Common myeloid progenitor, CD34-positive (primary cell): Measurements from ENCODE around the gene PGLYRP3.

Experiments
- CTCF ChIA-PET: fragments of 350-600 bp; sonication (Branson Sonifier 250); formaldehyde crosslinking; loops from one replicate; lab custom pipeline; 2021; ENCODE audit warnings: antibody characterized with exemption; lab: Charles Lee
- POLR2A ChIA-PET: fragments of 350-600 bp; sonication (Branson Sonifier 250); formaldehyde crosslinking; loops from one replicate; lab custom pipeline; 2021; ENCODE audit warnings: antibody characterized with exemption; lab: Charles Lee
- DNase-seq, 3 donors: peaks; one replicate each; pipeline versions ENCODE4 v3.0.0 to v3.0.0-alpha.2; 2013
- H3K27ac ChIP-seq, 2 experiments: 1 replicate in 1 of 2; 2 replicates in 1 of 2; pipeline ENCODE4 v1.7.0; 2013; ENCODE audit warnings: inconsistent platforms in 2 of 2, low read length in 2 of 2, mild to moderate bottlenecking in 2 of 2, low read depth in 1 of 2, moderate library complexity in 1 of 2; ENCODE audit not compliant: severe bottlenecking in 2 of 2, insufficient read depth in 1 of 2, poor library complexity in 1 of 2
- H3K27me3 ChIP-seq, 5 experiments: replicated peaks in 2 of 5; 1 replicate in 3 of 5; 2 replicates in 2 of 5; pipeline versions ENCODE4 v1.6.1 to v1.7.0; 2013; ENCODE audit warnings: low read length in 4 of 5, mild to moderate bottlenecking in 2 of 5, moderate library complexity in 2 of 5, inconsistent platforms in 1 of 5; ENCODE audit not compliant: insufficient read depth in 5 of 5, control insufficient read depth in 4 of 5
- H3K36me3 ChIP-seq, 4 experiments: 1 replicate in 2 of 4; 2 replicates in 2 of 4; pipeline versions ENCODE4 v1.6.1 to v1.7.0; 2013; ENCODE audit warnings: low read length in 3 of 4, control low read depth in 1 of 4, mild to moderate bottlenecking in 1 of 4; ENCODE audit not compliant: control insufficient read depth in 4 of 4, insufficient read depth in 4 of 4
- H3K4me1 ChIP-seq, 4 experiments: 1 replicate in 3 of 4; 2 replicates in 1 of 4; pipeline versions ENCODE4 v1.6.1 to v1.7.1; 2013; ENCODE audit warnings: low read length in 3 of 4, mild to moderate bottlenecking in 3 of 4, control low read depth in 1 of 4, inconsistent platforms in 1 of 4, moderate library complexity in 1 of 4; ENCODE audit not compliant: control insufficient read depth in 4 of 4, insufficient read depth in 4 of 4; ENCODE audit errors: control extremely low read depth in 1 of 4
- H3K4me3 ChIP-seq, 7 experiments: 1 replicate in 4 of 7; 2 replicates in 3 of 7; pipeline versions ENCODE4 v1.5.1 to v1.7.0; 2013; ENCODE audit warnings: mild to moderate bottlenecking in 7 of 7, low read length in 6 of 7, moderate library complexity in 6 of 7, inconsistent platforms in 2 of 7, low read depth in 2 of 7, control low read depth in 1 of 7; ENCODE audit not compliant: insufficient read depth in 4 of 7, control insufficient read depth in 1 of 7; ENCODE audit errors: extremely low read depth in 1 of 7
- H3K9me3 ChIP-seq, 5 experiments: 1 replicate in 4 of 5; 2 replicates in 1 of 5; pipeline versions ENCODE4 v1.6.1 to v1.7.1; 2013; ENCODE audit warnings: low read length in 4 of 5, mild to moderate bottlenecking in 2 of 5, inconsistent platforms in 1 of 5, low read depth in 1 of 5, moderate library complexity in 1 of 5; ENCODE audit not compliant: control insufficient read depth in 4 of 5, insufficient read depth in 2 of 5; ENCODE audit errors: control extremely low read depth in 1 of 5
- WGBS: methylation state at CpG from one replicate; pipeline ENCODE4 v1.1.5; 2013; ENCODE audit not compliant: insufficient coverage; 5-methylcytosine and 5-hydroxymethylcytosine counted together

PGLYRP3 gene

GRCh38 chr1:153353226-153353947 is 40.6 kb upstream of the PGLYRP3 start:
- POLR2A ChIA-PET = interaction anchor here (0.7 kb wide), 1 partner anchor 141 kb away, joined by 3 read pairs; no protein-coding TSS in a partner anchor
- Histone ChIP-seq H3K4me3 (no peak overlapping the region), H3K4me1 (peaks cover 2 to 24% (median 19%) of the 10 kb centered on the region in 4 experiments), H3K27ac (no peak overlapping the region), H3K27me3 (no peaks in the 10 kb centered on the region), H3K36me3 (no peaks in the 10 kb centered on the region), H3K9me3 (no peaks in the 10 kb centered on the region)
- WGBS = 90% methylated on average over 7 of the region's 7 CpGs
- CTCF ChIA-PET = interaction anchor here (0.7 to 9.1 kb wide), 19 partner anchors 9 to 265 kb away, joined by 3 to 199 read pairs (median 9); partner anchors contain the start of genes PGLYRP3, S100A12 and S100A8
- DNase-seq = peak in 1 of 3 donors; percentile 28

- peaks cover 0 to 16% (median 11%) of the 10 kb centered on the region in 4 experiments for H3K4me1 ChIP-seq
- ChIA-PET POLR2A (no interaction called here), CTCF (interaction anchor here (0.7 to 9.1 kb wide), 21 partner anchors 9 to 266 kb away, joined by 3 to 199 read pairs (median 9); partner anchors contain the start of genes PGLYRP3, S100A12 and S100A8)
- 0% methylated on average over 3 of the region's 4 CpGs for WGBS
- DNase-seq = peak; percentile 61 to 84 (median 80)
- H3K4me3 ChIP-seq = no peak overlapping the region
- H3K27ac ChIP-seq = no peak overlapping the region
- no peaks in the 10 kb centered on the region for H3K27me3 ChIP-seq
- no peaks in the 10 kb centered on the region for H3K9me3 ChIP-seq
- no peaks in the 10 kb centered on the region for H3K36me3 ChIP-seq
These were observed 39.8 kb upstream of the PGLYRP3 start for GRCh38 chr1:153352523-153352922.

GRCh38 chr1:153350321-153350957 is 37.7 kb upstream of the PGLYRP3 start:
- no peak for DNase-seq
- ChIA-PET CTCF (interaction anchor here (8.5 to 9.1 kb wide), 2 partner anchors 55 to 143 kb away, joined by 97 to 199 read pairs; no protein-coding TSS in a partner anchor), POLR2A (no interaction called here)
- Histone ChIP-seq H3K9me3 (no peaks in the 10 kb centered on the region), H3K27me3 (no peaks in the 10 kb centered on the region), H3K36me3 (no peaks in the 10 kb centered on the region), H3K4me3 (no peak overlapping the region), H3K4me1 (peaks cover 10 to 19% (median 12%) of the 10 kb centered on the region in 4 experiments), H3K27ac (no peak overlapping the region)
- WGBS = no CpG with 5 or more reads among the region's 1 CpG

GRCh38 chr1:153349363-153350320 is 36.9 kb upstream of the PGLYRP3 start:
- no peak for DNase-seq
- H3K27me3 ChIP-seq = no peaks in the 10 kb centered on the region
- CTCF ChIA-PET = interaction anchor here (1.2 to 9.1 kb wide), 6 partner anchors 13 to 152 kb away, joined by 4 to 199 read pairs (median 5); no protein-coding TSS in a partner anchor
- H3K27ac ChIP-seq = no peak overlapping the region
- POLR2A ChIA-PET = no interaction called here
- no peaks in the 10 kb centered on the region for H3K9me3 ChIP-seq
- H3K36me3 ChIP-seq = no peaks in the 10 kb centered on the region
- 80% methylated on average over 13 of the region's 17 CpGs for WGBS
- H3K4me1 ChIP-seq = peaks cover 10 to 27% (median 20%) of the 10 kb centered on the region in 4 experiments
- no peak overlapping the region for H3K4me3 ChIP-seq

GRCh38 chr1:153348511-153349362 is 36.0 kb upstream of the PGLYRP3 start, which contains the start of gene PGLYRP4:
TSS of gene PGLYRP4 (minus strand) at chr1:153348841. CDS start at chr1:153347932, 909 bp downstream.
- Histone ChIP-seq H3K9me3 (no peaks in the 10 kb centered on the region), H3K27me3 (no peaks in the 10 kb centered on the region), H3K4me3 (no peak within 1 kb of the TSS), H3K4me1 (peaks cover 10 to 36% (median 29%) of the 10 kb centered on the region in 4 experiments), H3K36me3 (no peaks in the 10 kb centered on the region), H3K27ac (no peak within 1 kb of the TSS)
- DNase-seq = no peak
- POLR2A ChIA-PET = no interaction called here
- 73% methylated on average over 8 of the region's 10 CpGs for WGBS
- CTCF ChIA-PET = interaction anchor here (0.6 to 8.5 kb wide), 9 partner anchors 9 to 223 kb away, joined by 3 to 199 read pairs (median 4); no protein-coding TSS in a partner anchor

- DNase-seq = no peak
- H3K27ac ChIP-seq = no peak overlapping the region
- H3K4me1 ChIP-seq = peaks cover 17 to 45% (median 38%) of the 10 kb centered on the region in 4 experiments
- H3K36me3 ChIP-seq = no peaks in the 10 kb centered on the region
- POLR2A ChIA-PET = no interaction called here
- CTCF ChIA-PET = interaction anchor here (0.8 to 8.5 kb wide), 5 partner anchors 10 to 224 kb away, joined by 3 to 199 read pairs (median 3); partner anchors contain the start of gene S100A9
- no peaks in the 10 kb centered on the region for H3K27me3 ChIP-seq
- H3K9me3 ChIP-seq = no peaks in the 10 kb centered on the region
- no peak overlapping the region for H3K4me3 ChIP-seq
- 82% methylated on average over 6 of the region's 7 CpGs for WGBS
These were observed 35.1 kb upstream of the PGLYRP3 start for GRCh38 chr1:153347856-153348255.
